ENCODE results near the gene ZNF772. TPM values are rescaled to one million over a fixed set of nuclear protein-coding genes. Genes with fewer than 3 reads are reported as not detected.

ZNF772 gene
- 13.1 and 16.8 TPM in 2 replicates for total RNA-seq

DNA sequence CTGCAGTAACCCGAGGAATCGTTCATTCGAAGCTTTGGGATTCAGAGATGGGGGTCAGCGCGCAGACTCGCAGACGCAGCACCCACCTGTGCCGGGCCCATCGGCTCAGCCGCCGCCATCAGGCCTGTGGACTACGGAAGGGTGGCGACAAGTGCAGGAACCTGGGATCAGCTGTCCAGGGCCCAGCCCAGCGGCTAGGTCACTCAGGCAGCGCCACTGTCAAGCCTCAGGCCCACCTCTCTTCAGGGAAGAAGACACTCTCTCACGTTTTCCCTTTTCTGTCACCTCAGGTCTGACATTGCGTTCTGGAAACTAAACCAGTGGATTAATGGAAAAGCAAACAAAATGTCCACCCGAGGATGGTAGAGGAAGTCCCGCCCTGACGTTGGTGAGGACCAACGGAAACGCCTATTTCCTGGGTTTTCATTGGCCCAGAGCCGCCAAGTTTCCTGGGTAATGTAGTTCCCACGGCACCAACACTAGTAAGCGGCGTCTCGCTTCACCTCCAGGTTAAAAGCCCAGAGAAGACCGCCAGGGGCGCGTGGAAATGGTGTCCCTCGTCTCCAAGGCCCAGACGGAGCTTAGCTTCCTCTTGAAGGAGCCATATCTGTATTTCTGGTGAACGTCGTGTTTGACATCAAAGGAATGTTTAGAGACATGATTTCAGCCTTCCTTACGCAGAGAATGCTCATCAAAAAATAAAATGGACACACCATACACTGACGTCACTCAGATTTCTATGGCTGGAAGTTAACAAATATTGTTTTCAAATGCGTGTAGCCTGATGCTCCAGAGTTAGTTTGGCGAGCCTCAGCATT lies at the start of gene ZNF772:
Gene ZNF772, minus strand, starts transcription at position 376 of the 818 bp plus-strand sequence. Its CDS starts 257 bp downstream, at position 119.

DNA sequence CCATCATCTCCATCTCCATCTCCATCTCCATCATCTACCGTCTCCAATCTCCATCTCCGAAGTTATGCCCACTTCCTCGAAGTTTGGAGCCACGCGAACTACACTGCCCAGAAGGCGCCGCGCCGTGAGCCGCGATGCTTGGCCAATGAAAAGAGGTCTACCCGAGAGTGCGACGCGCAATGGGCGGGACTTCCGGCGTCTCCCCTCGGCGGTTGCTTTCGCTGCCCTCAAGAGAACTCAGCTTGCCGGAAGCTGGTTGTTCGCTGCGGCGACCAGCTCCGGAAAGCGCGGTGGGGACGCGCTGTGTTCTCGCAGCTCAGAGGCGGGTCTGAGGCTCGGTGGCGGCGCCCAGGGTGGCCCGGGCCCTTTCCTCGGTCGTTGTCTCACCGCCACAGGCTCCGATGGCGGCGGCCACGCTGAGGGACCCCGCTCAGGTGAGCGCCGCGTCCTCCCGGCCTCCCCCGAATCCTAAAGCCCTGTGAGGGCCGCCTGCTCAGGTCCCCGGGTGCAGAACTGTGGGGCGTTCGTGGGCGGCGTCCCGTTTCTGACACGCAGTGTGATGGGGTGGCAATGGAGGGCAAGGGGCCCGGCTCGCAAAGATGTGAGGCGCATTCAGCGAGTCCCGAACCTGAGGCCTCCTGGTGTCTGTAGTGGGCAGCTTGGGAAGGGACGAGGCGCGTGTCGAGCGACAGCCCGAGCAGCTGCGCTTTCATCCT lies 22.5 kb upstream of the ZNF772 start, which contains the start of gene ZNF773:
Gene ZNF773, plus strand, starts transcription at position 259 of the 716 bp plus-strand sequence. Its CDS starts 143 bp downstream, at position 402.

DNA sequence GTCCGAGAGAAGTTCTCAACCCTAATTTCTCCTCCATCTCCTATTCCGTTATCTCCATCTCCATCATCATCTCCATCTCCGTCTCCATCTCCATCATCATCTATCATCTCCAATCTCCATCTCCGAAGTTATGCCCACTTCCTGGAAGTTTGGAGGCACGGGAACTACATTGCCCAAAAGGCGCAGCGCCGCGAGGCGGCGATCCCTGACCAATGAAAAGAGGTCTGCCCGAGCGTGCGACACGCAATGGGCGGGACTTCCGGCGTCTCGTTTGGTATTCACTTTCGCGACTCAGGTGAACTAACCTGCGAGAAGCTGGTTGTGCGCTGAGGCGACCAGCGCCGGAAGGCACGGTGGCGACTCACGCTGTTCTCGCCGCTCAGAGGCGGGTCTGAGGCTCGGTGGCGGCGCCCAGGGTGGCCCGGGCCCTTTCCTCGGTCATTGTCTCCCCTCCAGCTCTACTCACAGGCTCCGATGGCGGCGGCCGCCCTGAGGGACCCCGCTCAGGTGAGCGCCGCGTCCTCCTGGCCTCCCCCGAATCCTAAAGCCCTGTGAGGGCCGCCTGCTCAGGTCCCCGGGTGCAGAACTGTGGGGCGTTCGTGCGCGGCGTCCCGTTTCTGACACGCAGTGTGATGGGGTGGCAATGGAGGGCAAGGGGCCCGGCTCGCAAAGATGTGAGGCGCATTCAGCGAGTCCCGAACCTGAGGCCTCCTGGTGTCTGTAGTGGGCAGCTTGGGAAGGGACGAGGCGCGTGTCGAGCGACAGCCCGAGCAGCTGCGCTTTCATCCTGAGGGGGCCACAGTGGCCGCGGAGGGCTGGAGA lies 10.3 kb upstream of the ZNF772 start, which contains the start of gene ZNF419:
Gene ZNF419, plus strand, starts transcription at position 274 of the 822 bp plus-strand sequence. Its CDS starts 201 bp downstream, at position 475.

DNA sequence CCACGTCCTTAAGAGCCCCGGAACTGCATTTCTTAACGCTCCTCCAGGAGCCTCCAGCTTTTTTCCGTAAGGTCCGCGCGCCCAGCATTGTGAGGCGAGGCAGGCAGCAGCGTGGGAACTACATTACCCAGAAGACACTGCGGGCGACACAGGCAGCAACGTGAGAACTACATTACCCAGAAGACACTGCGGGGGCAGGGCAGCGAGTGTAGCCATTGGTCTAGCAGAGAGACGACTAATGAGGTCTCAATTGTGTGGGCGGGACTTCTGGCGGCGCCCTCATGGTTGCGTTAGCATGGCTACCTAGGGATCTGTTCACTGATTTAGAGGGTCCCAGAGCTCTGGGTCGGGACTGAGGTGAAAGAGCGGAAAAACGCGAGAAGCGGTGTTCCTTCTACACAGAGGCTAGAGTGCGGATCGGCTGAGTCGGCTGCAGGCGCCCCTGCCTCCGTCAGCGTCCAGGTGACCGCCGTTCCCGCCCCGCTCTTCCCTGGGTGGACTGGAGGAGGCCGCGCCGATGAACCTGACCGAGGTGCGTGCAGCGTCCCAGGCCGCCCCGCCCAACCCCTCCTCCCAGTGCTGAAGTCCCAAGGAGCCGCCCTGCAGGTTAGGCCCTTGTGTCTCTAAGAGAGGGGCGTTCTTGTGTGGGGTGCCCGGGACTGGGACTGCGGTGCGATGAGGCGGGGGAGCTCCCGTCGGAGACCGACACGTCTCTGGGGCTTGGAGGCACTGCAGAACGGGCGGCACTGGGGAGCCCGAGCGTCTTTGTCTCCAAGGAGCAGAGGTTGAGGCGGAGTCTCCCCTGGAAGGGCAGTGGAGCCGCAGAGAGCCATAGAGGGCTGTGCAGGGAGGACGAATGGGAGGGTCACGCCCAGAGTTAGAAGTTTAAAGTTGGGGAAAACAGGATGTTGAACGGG lies 42.0 kb downstream of the ZNF772 start, which contains the start of gene ZNF749:
Gene ZNF749, plus strand, starts transcription at position 264 of the 917 bp plus-strand sequence. Its CDS starts 254 bp downstream, at position 518.

Small RNA genes within 50 kb of the gene (small RNA-seq; reads per million reads assigned to genes)
- not detected for gene VN1R107P (ENCODE audit: low replicate concordance)

Other genes starting within 250 kb of the ZNF772 start
- gene AURKC, start 246.5 kb downstream of the ZNF772 start, total RNA-seq: 0.22 and 1.0 TPM in 2 replicates
- 32.5 and 36.5 TPM in 2 replicates for gene ZNF805, start 236.9 kb downstream of the ZNF772 start, total RNA-seq
- gene ZNF460, start 197.1 kb downstream of the ZNF772 start, total RNA-seq: 96.5 and 103 TPM in 2 replicates
- 11.6 and 11.7 TPM in 2 replicates for gene ZNF543, start 157.1 kb downstream of the ZNF772 start, total RNA-seq
- gene ZNF304, start 126.3 kb downstream of the ZNF772 start, total RNA-seq: 7.9 and 10.9 TPM in 2 replicates
- 10.2 and 11.2 TPM in 2 replicates for gene TRAPPC2B, start 114.0 kb downstream of the ZNF772 start, total RNA-seq
- gene ZNF547, start 114.0 kb downstream of the ZNF772 start, total RNA-seq: 3.6 and 5.3 TPM in 2 replicates
- 16.6 and 19.7 TPM in 2 replicates for gene ZNF548, start 87.7 kb downstream of the ZNF772 start, total RNA-seq
- 8.3 and 14.0 TPM in 2 replicates for gene ZNF17, start 66.4 kb downstream of the ZNF772 start, total RNA-seq
- 7.4 and 12.5 TPM in 2 replicates for gene ZNF749, start 42.2 kb downstream of the ZNF772 start, total RNA-seq
- 0.22 and 0.86 TPM in 2 replicates for gene VN1R1, start 20.4 kb downstream of the ZNF772 start, total RNA-seq
- 7.9 and 13.0 TPM in 2 replicates for gene ZNF419, start 10.2 kb upstream of the ZNF772 start, total RNA-seq
- gene ZNF773, start 22.4 kb upstream of the ZNF772 start, total RNA-seq: 15.2 and 32.8 TPM in 2 replicates
- gene ZNF549, start 49.8 kb upstream of the ZNF772 start, total RNA-seq: 3.9 and 6.9 TPM in 2 replicates
- 8.4 and 9.6 TPM in 2 replicates for gene ZNF550, start 82.3 kb upstream of the ZNF772 start, total RNA-seq
- 6.3 and 8.6 TPM in 2 replicates for gene ZNF416, start 101.3 kb upstream of the ZNF772 start, total RNA-seq
- 3.5 and 15.3 TPM in 2 replicates for gene ZIK1, start 106.6 kb upstream of the ZNF772 start, total RNA-seq
- 2.2 and 11.0 TPM in 2 replicates for gene ZNF530, start 122.3 kb upstream of the ZNF772 start, total RNA-seq
- 29.1 and 32.1 TPM in 2 replicates for gene ZNF134, start 136.7 kb upstream of the ZNF772 start, total RNA-seq
- gene ZNF211, start 155.6 kb upstream of the ZNF772 start, total RNA-seq: 11.2 and 11.6 TPM in 2 replicates
- gene ZSCAN4, start 191.4 kb upstream of the ZNF772 start, total RNA-seq: 0.22 TPM in 1 of 2 replicates, not detected in the other
- 5.7 and 12.2 TPM in 2 replicates for gene ZNF551, start 204.4 kb upstream of the ZNF772 start, total RNA-seq
- gene ZNF154, start 231.6 kb upstream of the ZNF772 start, total RNA-seq: 2.3 and 3.3 TPM in 2 replicates